ENCODE results near the gene WDR45. TPM values are rescaled to one million over a fixed set of nuclear protein-coding genes. Genes with fewer than 3 reads are reported as not detected.

The WDR45 gene
- total and polyA plus RNA-seq, 2 experiments from 2014 or later, result 28.8 to 36.2 TPM

GRCh38 chrX:49103637-49104036 is 23.9 kb upstream of the WDR45 start (continued):
- no peak for TF ChIP-seq ZNF462 (CRISPR knock-in tag; IDR thresholded peaks at IDR 0.05)
- no peak for TF ChIP-seq STAT1 (IDR thresholded peaks at IDR 0.05; ENCODE audit: unreplicated experiment)
- no peak for TF ChIP-seq EZH2phosphoT487 (IDR thresholded peaks at IDR 0.05; ENCODE audit: unreplicated experiment)
- no peak for TF ChIP-seq EZH2 (IDR thresholded peaks at IDR 0.05; ENCODE audit: low read depth, unreplicated experiment)
- TF ChIP-seq ZNF114 (CRISPR knock-in tag; IDR thresholded peaks at IDR 0.05), result no peak
- no peak for TF ChIP-seq CTCF (conservative IDR thresholded peaks at IDR 0.05; ENCODE audit: low read depth in 2 of 2)

- DNase-seq (ENCODE audit: low spot score) (no peak), ATAC-seq (no peak)
- no peaks in the 10 kb centered on the region; the same call in 2 of the 3 replicates for H3K9me3 Mint-ChIP-seq
- H3K27me3 Mint-ChIP-seq (ENCODE audit: insufficient read depth, low read depth, poor library complexity), result peaks cover 10% of the 10 kb centered on the region
- no peaks in the 10 kb centered on the region for H3K27me3 ChIP-seq (ENCODE audit: insufficient read depth)
- no peak for TF ChIP-seq EZH2 (IDR thresholded peaks at IDR 0.05; ENCODE audit: low read depth, unreplicated experiment)
- no peak for TF ChIP-seq JUNB (IDR thresholded peaks at IDR 0.05; ENCODE audit: unreplicated experiment)
- TF ChIP-seq, protein P1, sequence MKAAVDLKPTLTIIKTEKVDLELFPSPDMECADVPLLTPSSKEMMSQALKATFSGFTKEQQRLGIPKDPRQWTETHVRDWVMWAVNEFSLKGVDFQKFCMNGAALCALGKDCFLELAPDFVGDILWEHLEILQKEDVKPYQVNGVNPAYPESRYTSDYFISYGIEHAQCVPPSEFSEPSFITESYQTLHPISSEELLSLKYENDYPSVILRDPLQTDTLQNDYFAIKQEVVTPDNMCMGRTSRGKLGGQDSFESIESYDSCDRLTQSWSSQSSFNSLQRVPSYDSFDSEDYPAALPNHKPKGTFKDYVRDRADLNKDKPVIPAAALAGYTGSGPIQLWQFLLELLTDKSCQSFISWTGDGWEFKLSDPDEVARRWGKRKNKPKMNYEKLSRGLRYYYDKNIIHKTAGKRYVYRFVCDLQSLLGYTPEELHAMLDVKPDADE (IDR thresholded peaks at IDR 0.05), result no peak
- H3K27ac ChIP-seq (ENCODE audit: low read depth), result no peak overlapping the region
- H3K36me3 Mint-ChIP-seq (ENCODE audit: low read depth), result no peaks in the 10 kb centered on the region
- H3K4me1 ChIP-seq (ENCODE audit: insufficient read depth), result no peaks in the 10 kb centered on the region
- H3K4me2 ChIP-seq, result no peak overlapping the region
- H2AFZ ChIP-seq, result no peak overlapping the region
- no peak overlapping the region for H3K27ac Mint-ChIP-seq
- no peaks in the 10 kb centered on the region for H3K9me2 ChIP-seq (ENCODE audit: insufficient read depth)
- H3K4me3 Mint-ChIP-seq, result peak overlapping the region; percentile 89
- 0 out of 3 replicates have a peak, but pooled peaks cover 2% of the 10 kb centered on the region for H3K4me1 Mint-ChIP-seq
- no peaks in the 10 kb centered on the region for H4K20me1 ChIP-seq (replicated peaks; ENCODE audit: insufficient read depth)
- H3F3A ChIP-seq (replicated peaks; ENCODE audit: low read depth), result no peaks in the 10 kb centered on the region
- no peaks in the 10 kb centered on the region for H3K36me3 ChIP-seq (ENCODE audit: insufficient read depth)
- H3K4me3 ChIP-seq, result no peak overlapping the region
- H3K79me2 ChIP-seq (replicated peaks; ENCODE audit: insufficient read depth), result no peaks in the 10 kb centered on the region
Observed at GRCh38 chrX:49102190-49102589, 22.5 kb upstream of the WDR45 start.
